Measurements from ENCODE around the gene PPFIA3.

Gene PPFIA3

DNA sequence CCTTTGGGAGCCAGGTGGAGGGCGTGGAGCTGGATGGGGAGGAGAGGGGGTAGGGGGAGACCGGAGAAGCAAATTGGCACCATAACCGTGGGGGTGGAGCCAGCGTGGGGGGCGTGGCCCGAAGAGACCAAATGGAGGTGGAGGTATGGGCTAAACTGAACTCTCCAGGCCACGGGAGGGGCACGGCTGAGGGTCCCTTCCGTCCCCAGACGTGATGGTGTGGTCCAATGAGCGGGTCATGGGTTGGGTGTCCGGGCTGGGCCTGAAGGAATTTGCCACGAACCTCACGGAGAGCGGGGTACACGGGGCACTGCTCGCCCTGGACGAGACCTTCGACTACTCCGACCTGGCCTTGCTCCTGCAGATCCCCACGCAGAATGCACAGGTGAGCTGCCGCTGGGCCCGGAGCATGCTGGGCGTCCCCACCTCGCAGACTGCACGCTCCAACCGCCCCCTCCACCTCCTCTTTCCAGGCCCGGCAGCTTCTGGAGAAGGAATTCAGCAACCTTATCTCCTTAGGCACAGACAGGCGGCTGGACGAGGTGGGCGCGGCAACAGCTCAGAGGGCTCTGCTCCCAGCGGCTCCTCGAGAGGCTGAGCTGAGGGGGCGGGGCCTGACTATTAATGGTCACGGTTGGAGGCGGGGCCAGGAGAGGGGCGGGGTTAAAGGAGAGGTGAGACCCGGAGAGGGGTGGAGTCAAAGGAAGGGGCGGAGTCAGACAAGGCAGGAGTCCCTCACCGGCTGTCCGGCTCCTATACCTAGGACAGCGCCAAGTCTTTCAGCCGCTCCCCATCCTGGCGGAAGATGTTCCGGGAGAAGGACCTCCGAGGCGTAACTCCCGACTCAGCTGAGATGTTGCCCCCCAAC lies 29.7 kb downstream of the PPFIA3 start:
- in situ Hi-C loops (cut with HindIII; ENCODE audit: low sequenced_read_pairs): no loop called here

DNA sequence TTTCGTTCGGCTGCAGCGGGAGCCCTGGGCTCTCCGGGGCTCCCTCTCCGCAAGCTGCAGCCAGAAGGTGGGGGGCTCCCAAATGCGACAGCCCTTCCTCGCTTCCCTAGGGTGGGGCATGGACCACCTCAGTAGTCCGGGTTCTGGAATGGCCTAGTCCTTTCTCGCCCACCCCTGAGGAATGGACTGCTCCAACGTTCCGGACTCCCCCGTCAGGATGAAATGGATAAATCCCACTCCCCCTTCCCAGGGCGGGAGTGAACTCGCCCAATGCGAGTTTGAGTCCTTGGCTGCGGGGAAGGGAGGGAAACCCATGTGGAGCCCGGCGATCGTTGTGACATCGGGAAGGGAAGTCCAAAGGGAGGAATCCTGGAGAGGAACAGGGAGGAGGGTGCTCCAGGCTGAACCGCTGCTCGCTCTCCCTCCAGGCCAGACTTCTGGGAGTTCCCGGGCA lies 30.3 kb downstream of the PPFIA3 start:
- in situ Hi-C loops (cut with HindIII; ENCODE audit: low sequenced_read_pairs): no loop called here

DNA sequence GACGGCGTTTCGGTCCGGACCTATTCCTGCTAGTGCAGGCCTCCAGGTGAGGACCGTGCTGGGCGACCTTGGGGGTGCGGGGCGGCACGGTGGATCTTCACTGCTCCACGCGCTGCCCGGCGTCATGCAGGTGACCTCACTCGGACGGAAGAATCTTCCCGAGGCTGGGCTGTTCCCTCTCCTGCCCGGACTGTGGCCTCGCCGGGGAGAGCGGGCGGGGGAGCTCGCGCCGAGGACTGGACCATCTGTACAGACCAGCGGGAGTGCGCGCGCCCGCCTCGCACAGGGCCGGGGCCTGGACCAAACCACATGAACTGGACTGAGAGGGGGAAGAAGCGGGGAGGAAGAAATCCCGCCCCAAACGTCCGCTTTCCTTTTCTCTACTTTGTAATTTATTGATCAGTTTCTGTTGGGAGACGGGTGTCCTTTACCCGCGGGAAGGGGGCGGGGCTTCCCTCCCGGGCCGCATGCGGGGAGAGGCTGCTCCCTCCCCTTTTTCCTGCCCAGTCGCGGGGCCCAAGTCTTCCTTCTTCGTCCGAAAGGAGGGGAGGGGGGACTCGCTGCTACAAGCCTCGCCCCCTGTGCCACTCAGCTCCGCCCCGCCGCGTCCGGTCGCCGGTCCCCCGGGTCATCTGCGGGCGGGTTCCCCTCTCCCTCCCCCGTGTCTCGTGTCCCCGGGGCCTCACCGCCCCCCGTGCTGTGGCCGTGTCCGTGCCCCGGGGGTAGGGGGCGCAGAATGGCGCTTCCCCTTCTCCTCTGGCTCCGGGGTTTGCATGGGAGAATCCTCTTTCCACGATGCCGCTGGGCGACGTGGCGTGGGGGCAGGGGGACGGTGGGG lies 31.0 kb downstream of the PPFIA3 start:
- in situ Hi-C loops (cut with HindIII; ENCODE audit: low sequenced_read_pairs): no loop called here

DNA sequence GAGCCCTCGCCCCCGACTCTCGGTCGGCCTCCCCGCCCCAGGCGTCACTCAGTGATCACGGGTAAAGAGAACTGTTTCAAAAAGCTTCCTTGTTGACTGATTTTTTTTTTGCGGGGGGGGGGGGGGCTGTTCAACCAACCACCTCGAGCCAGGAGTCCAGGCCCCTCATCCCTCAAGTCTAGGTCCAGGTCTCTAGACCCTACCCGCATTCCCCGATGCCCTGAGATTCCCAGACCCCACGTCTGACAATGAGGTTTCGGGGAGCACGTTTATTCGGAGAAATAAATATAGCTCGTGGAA lies 31.6 kb downstream of the PPFIA3 start:
- in situ Hi-C loops (cut with HindIII; ENCODE audit: low sequenced_read_pairs): no loop called here

DNA sequence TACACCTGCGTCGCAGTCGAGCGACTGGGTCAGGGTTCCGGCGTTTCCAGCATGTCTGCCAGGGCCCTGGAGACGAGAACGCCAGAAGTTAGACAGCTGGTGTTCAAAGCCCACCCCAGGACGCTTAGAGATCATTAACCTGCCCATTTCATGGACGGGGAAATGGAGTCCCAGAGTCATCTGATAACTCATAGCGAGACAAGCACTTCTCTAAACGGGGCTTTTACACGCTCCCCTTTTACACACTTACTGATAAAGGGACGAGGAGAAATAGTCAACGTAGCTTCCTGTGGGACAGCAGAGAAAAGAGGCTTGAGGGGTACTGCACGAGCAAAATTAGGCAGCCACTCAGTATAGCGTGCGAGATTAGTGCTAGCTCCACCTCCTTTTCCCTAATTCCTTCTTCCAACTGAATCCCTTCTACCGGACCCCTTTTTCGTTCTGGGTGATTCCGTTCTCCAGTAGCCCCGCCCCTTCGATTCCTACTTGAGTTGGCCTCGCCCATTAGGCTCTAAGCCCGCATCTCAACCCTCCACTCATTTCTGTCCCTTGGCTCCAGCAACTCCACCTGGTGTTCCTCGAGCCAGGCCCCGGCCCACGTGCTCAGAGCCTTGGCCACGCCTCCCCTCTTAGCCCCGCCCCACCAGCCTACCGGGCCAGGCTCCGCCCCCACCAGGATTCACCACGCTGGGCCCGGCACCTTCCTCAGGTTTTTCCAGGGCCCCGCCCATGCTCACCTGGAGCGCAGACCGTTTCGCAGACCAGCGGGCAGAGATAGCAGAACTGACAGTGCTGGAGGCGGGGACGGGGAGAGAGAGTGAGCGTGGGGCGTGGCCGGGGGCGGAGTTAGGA lies 32.1 kb downstream of the PPFIA3 start:
- in situ Hi-C loops (cut with HindIII; ENCODE audit: low sequenced_read_pairs): no loop called here

DNA sequence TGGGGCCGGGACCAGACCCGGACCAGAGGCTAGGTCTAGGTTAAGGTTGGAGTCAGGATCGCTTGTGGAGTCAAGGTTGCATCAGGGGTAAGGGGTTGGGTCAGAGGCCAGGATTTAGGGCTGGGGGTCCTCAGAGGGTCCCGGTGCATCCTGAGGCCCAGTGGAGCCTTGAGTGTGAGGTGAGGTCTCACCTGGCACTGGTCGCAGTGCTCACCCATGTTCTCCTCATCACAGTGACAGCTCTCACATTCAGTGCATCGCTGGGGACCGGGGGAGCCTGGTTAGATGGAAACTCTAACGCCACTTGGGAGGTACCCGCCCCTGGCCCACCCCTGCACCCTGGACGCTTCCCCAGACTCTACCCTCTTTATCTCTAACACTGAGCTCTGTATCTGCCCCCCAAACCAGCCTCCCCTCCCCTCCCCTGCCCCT lies 32.8 kb downstream of the PPFIA3 start:
- in situ Hi-C loops (cut with HindIII; ENCODE audit: low sequenced_read_pairs): no loop called here

DNA sequence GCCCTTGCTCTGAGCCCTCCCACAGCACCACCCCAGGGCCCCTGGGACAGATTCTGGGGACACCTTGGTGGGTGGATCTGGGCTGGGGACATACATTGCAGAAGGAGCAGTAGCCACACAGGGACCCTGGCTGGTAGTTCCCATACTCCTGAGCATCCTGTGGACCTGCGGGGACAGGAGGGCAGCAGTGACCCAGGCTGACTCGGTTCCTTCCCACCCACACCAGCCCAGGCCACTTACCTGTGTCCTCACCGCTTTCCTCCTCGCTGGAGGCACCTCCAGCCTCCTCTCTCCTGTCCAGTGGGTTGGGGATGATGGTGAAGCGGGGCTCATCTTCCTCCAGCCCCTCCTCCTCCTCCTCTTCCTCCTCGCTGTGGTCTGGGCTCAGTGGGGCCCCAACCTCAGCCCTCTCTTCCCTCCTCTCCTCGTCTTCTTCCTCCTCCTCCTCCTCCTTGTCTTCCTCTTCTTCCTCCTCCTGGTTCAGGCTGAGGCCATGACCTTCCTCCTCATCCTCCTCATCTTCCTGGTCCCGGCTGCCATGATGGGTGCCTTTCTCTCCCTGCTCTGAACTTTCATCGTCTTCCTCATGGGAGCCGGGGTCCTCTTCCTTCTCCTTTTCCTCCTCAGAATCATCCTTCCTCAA lies 33.9 kb downstream of the PPFIA3 start:
- in situ Hi-C loops (cut with HindIII; ENCODE audit: low sequenced_read_pairs): no loop called here

DNA sequence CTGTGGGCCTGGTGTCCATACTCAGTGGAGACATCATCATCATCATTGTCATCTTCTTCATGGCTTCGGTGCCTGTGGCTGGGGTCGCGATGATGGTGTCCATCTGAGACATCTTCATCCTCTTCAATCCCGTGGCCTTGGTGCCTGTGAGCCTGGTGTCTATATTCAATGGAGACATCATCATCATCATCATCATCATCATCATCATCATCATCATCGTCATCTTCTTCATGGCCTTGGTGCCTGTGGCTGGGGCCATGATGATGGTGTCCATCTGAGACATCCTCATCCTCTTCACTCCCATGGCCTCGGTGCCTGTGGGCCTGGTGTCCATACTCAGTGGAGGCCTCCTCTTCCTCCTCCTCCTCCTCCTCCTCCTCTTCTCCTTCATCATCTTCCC lies 34.9 kb downstream of the PPFIA3 start:
- in situ Hi-C loops (cut with HindIII; ENCODE audit: low sequenced_read_pairs): no loop called here

DNA sequence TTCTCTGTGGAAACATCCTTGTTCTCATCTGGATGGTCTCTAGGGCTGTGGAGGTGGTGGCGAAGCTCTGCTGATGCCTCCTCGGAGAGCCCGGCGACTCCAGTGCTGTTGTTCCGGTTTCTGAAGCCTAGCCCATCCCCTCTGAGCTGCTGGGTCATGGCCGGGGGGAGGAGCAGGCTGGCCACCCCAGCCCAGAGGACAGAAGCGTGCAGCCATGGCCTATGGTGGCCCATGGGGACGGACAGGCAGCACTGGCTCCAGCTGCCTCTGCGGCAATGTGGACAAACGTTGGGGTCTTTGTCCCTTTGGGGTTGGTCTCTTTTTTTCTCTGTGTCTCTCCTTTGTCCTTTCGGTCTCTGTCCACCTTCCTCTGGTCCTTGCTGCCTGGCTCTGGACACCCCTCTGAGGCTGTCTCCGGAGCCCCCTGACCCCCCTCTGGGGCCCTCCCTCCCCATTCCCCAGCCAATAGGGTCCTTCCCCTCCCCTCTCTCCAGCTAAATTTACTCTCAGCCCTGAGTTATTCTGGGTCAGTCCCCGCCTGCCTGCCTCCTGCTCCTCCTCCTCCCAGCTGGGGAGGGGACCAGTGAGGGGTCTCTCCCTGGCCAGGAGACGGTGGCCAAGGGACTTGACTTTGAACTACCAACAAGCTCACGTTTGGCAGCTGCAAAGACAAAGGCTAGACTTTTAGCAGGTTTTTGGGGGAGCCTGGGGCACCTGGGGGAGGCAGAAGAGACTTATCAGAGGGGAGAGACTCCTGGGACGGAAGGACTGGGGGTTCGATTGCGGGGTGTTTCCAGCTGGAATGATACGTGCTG lies 35.9 kb downstream of the PPFIA3 start, which contains the start of gene HRC:
TSS of gene HRC (minus strand) at position 392 of the 815 bp plus-strand sequence. CDS start at position 233, 159 bp downstream.
- in situ Hi-C loops (cut with HindIII; ENCODE audit: low sequenced_read_pairs): no loop called here

DNA sequence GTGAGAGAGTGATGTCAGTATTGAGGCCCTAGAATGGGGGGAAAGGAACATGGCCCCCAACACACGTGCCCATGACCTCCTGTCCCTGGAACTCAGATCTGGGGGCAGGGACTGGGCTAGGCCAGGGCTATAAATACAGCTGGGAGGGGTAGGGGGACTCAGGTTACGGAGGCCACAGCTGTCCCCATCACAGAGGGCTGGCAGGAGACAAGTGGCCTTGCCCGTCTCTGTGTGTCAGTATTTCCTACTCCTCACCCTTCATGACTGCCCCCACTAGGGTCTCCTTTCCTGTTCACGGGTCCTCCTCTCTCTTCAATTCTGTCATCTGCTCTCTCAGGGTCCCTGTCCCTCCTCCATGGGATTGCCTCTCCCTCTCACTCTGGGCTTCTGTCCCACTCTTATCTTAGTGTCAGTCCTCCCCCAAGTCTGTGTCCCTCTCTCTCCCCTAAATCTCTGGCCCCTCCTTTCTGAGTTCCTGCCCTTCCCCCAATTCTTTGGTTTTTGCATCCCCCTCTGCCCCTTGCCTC lies 36.5 kb downstream of the PPFIA3 start:
- in situ Hi-C loops (cut with HindIII; ENCODE audit: low sequenced_read_pairs): no loop called here

DNA sequence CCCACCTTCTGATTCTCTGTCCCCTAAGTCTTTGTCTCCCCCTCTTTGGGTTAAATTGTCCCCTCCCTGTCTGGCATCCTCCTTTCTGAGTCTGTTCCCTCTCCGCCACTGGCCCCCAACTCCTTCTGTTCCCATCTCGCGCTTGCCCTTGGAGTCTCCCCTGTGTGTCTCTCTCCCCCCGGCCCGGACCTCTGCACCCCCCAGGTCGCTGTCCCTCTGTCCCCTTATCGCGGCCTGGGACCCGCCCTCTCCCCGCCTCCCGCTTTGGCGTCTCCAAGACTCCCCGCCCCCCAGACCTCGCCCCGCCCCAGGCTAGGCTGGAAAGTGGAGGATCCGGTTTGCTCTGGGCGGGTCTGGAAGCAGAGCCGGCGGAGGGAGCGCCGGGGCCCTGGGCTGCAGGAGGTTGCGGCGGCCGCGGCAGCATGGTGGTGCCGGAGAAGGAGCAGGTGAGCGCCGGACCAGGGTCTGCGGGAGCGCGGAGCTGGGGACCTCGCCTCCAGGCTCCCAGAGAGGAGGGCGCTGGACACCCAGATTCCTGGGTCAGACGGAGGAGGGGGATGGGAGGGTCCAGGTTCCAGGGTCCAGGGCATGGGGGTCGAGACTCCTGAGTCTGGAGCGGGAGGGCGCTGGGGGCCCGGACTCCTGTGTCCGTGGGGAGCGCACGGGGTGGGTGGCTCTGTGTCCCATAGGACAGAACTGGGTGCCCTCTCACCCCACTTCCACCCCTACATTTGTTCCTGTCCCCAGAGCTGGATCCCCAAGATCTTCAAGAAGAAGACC lies 38.3 kb downstream of the PPFIA3 start, which contains the start of gene TRPM4:
TSS of gene TRPM4 (plus strand) at position 348 of the 780 bp plus-strand sequence. CDS start at position 423, 75 bp downstream.
- in situ Hi-C loops (cut with HindIII; ENCODE audit: low sequenced_read_pairs): no loop called here

DNA sequence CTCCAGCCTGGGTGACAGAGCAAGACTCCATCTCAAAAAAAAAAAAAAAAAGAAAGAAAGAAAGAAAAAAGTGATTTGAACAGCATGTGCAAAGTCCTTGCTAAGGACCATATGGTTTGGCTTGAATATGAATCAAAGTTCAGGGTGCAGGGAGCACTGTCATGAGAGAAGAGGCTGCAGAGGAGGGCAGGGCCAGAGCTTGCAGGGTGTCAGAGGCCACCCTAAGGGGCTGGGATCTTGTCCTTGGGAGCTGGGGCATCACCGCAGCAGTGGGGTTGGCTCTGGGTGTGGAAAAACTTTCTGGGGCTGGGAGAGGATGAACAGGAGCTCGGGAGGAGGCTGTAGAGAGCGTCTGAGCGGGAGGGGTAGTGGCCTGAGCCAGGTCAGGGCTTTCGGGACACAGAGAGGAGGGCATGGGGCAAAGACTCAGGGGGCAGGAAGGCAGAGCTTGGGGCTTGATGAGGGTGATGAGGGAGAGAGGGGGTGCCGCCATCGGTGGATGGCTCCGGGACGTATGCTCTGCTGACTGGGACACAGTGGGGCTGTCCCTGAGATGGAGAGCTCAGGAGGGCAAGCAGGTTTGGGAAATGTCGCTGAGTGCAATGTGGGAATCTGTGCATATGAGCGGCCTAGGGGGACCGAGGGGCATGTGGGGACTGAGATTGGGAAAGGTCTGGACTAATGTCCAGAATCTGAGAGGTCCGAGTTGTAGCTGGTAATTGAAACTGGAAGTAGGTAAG lies 41.3 kb downstream of the PPFIA3 start:
- in situ Hi-C loops (cut with HindIII; ENCODE audit: low sequenced_read_pairs): no loop called here

DNA sequence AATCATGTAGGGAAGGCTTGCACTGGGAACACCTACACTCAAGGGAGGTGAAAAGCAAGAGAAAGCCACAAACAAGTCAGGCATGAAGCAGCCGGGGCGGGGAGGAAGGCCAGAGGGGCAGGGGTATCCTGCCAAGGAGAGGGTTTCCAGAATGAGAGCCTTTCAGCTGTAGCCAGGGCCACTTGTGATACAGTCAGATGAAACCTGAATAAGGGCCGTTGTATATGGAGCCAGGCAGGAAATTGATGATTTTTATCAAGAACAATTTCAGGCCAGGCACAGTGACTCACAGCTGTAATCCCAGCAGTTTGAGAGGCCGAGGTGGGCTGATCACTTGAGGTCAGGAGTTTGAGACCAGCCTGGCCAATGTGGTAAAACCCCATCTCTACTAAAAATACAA lies 42.6 kb downstream of the PPFIA3 start:
- in situ Hi-C loops (cut with HindIII; ENCODE audit: low sequenced_read_pairs): no loop called here

DNA sequence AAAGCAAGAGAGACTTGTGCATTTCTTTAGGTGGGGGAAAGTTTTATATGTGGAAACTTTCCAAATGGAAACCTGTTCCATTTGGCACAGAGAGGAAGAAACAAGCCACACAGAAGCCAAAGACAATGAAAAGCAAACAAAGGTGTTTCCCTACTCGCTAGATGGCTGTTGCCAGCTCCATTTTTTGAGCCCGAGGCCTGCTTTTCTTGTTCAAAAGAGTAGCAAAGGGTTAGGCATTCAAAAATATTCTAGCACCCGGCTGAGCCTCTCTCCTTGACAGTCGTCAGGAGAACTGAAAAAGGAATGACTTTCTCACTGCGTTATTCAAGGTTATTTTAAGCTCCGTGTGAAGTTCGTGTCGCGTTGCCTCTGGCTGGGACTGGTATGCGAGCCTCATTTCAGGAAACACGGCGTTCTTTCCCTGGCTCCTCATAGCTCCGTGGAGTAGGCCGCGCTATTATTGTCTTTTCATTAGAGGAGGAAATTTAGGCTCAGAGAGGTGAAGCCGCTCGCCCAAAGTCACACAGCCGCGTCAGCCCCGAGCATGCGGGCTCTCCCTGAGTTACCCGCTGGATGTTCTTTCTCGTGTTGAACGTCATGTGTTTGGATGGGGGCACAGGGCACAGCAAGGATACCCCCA lies 45.9 kb downstream of the PPFIA3 start:
- in situ Hi-C loops (cut with HindIII; ENCODE audit: low sequenced_read_pairs): no loop called here

DNA sequence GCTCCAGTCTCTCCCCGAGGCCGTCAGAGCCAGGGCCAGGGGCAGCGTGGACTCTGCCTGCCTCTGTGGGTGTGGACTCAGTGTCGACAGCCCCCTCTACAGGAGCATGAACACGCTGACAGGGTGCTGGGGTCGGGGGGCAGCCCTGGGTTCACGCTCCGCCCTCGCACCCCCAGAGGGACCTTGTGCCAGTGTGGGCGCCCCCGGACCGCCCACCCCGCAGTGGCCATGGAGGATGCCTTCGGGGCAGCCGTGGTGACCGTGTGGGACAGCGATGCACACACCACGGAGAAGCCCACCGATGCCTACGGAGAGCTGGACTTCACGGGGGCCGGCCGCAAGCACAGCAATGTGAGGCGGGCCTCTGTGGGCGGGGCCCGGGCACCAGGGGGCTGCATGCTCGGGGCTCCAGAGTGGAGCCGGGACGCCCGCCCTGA lies 46.5 kb downstream of the PPFIA3 start:
- in situ Hi-C loops (cut with HindIII; ENCODE audit: low sequenced_read_pairs): no loop called here

DNA sequence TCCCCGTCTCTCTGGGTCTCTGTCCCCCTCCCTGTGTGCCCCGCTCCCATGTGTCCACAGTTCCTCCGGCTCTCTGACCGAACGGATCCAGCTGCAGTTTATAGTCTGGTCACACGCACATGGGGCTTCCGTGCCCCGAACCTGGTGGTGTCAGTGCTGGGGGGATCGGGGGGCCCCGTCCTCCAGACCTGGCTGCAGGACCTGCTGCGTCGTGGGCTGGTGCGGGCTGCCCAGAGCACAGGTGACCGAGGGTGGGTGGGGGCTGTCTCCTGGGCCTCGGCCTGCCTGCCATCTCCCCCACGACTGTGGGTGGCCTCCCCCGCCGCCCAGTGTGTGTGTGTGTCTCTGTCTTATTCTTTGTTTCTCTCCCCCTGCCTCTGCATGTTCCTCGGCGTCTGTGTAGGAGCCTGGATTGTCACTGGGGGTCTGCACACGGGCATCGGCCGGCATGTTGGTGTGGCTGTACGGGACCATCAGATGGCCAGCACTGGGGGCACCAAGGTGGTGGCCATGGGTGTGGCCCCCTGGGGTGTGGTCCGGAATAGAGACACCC lies 48.6 kb downstream of the PPFIA3 start:
- in situ Hi-C loops (cut with HindIII; ENCODE audit: low sequenced_read_pairs): no loop called here

DNA sequence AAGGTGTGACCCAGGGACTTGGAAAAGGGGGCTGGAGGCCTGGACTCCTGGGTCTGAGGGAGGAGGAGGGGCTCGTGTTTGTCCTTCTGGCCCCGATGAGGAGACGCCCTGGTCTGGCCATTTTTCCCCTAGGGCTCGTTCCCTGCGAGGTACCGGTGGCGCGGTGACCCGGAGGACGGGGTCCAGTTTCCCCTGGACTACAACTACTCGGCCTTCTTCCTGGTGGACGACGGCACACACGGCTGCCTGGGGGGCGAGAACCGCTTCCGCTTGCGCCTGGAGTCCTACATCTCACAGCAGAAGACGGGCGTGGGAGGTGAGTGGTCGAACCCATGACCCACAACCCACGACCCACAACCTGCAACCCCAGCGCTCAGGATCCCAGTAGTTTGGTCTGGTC lies 49.1 kb downstream of the PPFIA3 start:
- in situ Hi-C loops (cut with HindIII; ENCODE audit: low sequenced_read_pairs): no loop called here

All from DLD1 (cell line).